Endodermal cell (in vitro differentiated cells): ENCODE measurements around the gene SEC16A. TPM values are rescaled to one million over a fixed set of nuclear protein-coding genes. Genes with fewer than 3 reads are reported as not detected.

Source experiments
- DNase-seq: peaks from one replicate; pipeline ENCODE4 v3.0.0-alpha.2; 2017
- H3K27ac ChIP-seq: 2 replicates; pipeline ENCODE4 v1.5.1; 2013; ENCODE audit warnings: mild to moderate bottlenecking, low read depth, low read length, moderate library complexity
- H3K27me3 ChIP-seq: 2 replicates; pipeline ENCODE4 v1.6.1; 2013; ENCODE audit warnings: mild to moderate bottlenecking, low read length, moderate library complexity; ENCODE audit not compliant: insufficient read depth, control insufficient read depth, poor library complexity, severe bottlenecking
- H3K36me3 ChIP-seq: 2 replicates; pipeline ENCODE4 v1.7.0; 2013; ENCODE audit warnings: mild to moderate bottlenecking, low read length, moderate library complexity; ENCODE audit not compliant: control insufficient read depth, insufficient read depth
- H3K4me1 ChIP-seq: one replicate; pipeline ENCODE4 v1.7.0; 2013; ENCODE audit warnings: low read length; ENCODE audit not compliant: control insufficient read depth, insufficient read depth
- H3K4me3 ChIP-seq: 2 replicates; pipeline ENCODE4 v1.5.1; 2013; ENCODE audit warnings: mild to moderate bottlenecking, low read length, moderate library complexity
- H3K9ac ChIP-seq: 2 replicates; pipeline ENCODE4 v1.6.1; 2013; ENCODE audit warnings: mild to moderate bottlenecking, low read length, moderate library complexity; ENCODE audit not compliant: poor library complexity, severe bottlenecking; ENCODE audit errors: extremely low read depth
- H3K9me3 ChIP-seq: 2 replicates; pipeline ENCODE4 v1.6.1; 2013; ENCODE audit warnings: mild to moderate bottlenecking, low read length, moderate library complexity; ENCODE audit not compliant: control insufficient read depth
- H3K27ac Mint-ChIP-seq: 2 replicates; pipeline ENCODE4 v1.8.0; 2020; ENCODE audit warnings: mixed read lengths
- H3K27me3 Mint-ChIP-seq: 2 replicates; pipeline ENCODE4 v1.8.0; 2021; ENCODE audit warnings: mild to moderate bottlenecking, mixed read lengths; ENCODE audit not compliant: insufficient read depth
- H3K36me3 Mint-ChIP-seq: 2 replicates; pipeline ENCODE4 v1.8.0; 2020; ENCODE audit warnings: low read depth, mixed read lengths
- H3K4me1 Mint-ChIP-seq: 2 replicates; pipeline ENCODE4 v1.8.0; 2020; ENCODE audit warnings: mixed read lengths
- H3K4me3 Mint-ChIP-seq: 2 replicates; pipeline ENCODE4 v1.8.0; 2020; ENCODE audit warnings: mild to moderate bottlenecking, moderate library complexity, mixed read lengths
- H3K9me3 Mint-ChIP-seq: 2 replicates; pipeline ENCODE4 v1.8.0; 2020; ENCODE audit warnings: mild to moderate bottlenecking, mixed read lengths
- WGBS, 2 experiments: methylation state at CpG; one replicate each; pipeline versions ENCODE4 v1.1.5 to v1.1.7; 2013; ENCODE audit warnings: missing lambda C conversion rate in 2 of 2, mixed read lengths in 1 of 2; ENCODE audit not compliant: insufficient coverage in 1 of 2, insufficient read length in 1 of 2; 5-methylcytosine and 5-hydroxymethylcytosine counted together
- total RNA-seq, 2 donors: library from RNA; stranded (reverse); fragmentation: NEBNext Ultra II Directional in 1 of 2; extraction: Animal tissue kit (Norgen Biotek cat#: 25700) in 1 of 2; gene quantifications; 2 replicates in 1 of 2; 3 replicates in 1 of 2; pipeline ENCODE4 v1.2.1, GENCODE V29; 2021
- TF ChIP-seq, protein P1 (sequence below): fragments of 200-600 bp; sonication (generic); conservative IDR thresholded peaks from 2 replicates; pipeline ENCODE4 v1.5.0; 2021; ENCODE audit warnings: antibody characterized with exemption, mild to moderate bottlenecking

The SEC16A gene
- total RNA-seq, 2 donors from 2014 or later: 54.6 to 60.7 TPM

DNA sequence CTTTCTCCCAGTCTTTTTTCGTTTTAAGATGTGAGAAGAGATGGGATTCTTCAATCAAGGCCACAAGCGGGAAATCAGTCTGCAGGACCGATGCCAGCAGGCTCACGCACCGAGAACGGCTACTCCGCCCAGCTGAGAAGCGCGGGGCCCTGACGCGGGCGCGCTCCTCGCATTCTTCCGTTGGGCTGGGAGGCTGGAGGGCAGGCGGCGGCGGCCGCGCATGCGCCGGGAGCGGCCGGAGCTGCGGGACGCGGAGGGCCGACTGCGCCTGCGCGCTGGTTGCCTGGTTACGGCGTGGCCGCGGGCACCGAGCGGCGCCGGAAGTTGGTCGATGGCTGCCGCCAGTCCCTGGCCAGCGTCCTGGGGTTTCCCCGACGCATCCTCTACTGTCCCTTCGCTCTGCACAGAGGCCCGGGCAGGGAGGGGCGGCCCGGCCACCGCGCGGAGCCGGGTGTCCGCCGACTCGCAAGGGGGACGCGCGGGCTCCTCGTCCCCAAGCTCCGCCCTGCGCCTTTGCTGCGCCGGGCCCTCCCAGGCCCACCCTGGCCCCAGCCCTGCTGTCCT is 831 bp upstream of the SEC16A start:
- DNase-seq: peak; percentile 97
- Histone ChIP-seq H3K36me3 (peaks cover 13% of the 10 kb centered on the region), H3K9ac (peak overlapping the region; percentile 97), H3K27ac (peak overlapping the region; percentile 100), H3K27me3 (peaks cover 14% of the 10 kb centered on the region), H3K9me3 (no peaks in the 10 kb centered on the region), H3K4me1 (peaks cover 4% of the 10 kb centered on the region), H3K4me3 (peak overlapping the region; percentile 86)
- H3K4me1 Mint-ChIP-seq: peaks cover 17% of the 10 kb centered on the region
- H3K4me3 Mint-ChIP-seq: peak overlapping the region; percentile 88
- H3K27me3 Mint-ChIP-seq: peaks cover 16% of the 10 kb centered on the region
- WGBS, 2 experiments: 2 to 4% methylated on average over 47 to 63 of the region's 63 CpGs
- H3K27ac Mint-ChIP-seq: peak overlapping the region; percentile 98
- peaks cover 11% of the 10 kb centered on the region for H3K36me3 Mint-ChIP-seq
- TF ChIP-seq, protein P1, sequence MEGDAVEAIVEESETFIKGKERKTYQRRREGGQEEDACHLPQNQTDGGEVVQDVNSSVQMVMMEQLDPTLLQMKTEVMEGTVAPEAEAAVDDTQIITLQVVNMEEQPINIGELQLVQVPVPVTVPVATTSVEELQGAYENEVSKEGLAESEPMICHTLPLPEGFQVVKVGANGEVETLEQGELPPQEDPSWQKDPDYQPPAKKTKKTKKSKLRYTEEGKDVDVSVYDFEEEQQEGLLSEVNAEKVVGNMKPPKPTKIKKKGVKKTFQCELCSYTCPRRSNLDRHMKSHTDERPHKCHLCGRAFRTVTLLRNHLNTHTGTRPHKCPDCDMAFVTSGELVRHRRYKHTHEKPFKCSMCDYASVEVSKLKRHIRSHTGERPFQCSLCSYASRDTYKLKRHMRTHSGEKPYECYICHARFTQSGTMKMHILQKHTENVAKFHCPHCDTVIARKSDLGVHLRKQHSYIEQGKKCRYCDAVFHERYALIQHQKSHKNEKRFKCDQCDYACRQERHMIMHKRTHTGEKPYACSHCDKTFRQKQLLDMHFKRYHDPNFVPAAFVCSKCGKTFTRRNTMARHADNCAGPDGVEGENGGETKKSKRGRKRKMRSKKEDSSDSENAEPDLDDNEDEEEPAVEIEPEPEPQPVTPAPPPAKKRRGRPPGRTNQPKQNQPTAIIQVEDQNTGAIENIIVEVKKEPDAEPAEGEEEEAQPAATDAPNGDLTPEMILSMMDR: no peak
- no peaks in the 10 kb centered on the region for H3K9me3 Mint-ChIP-seq

DNA sequence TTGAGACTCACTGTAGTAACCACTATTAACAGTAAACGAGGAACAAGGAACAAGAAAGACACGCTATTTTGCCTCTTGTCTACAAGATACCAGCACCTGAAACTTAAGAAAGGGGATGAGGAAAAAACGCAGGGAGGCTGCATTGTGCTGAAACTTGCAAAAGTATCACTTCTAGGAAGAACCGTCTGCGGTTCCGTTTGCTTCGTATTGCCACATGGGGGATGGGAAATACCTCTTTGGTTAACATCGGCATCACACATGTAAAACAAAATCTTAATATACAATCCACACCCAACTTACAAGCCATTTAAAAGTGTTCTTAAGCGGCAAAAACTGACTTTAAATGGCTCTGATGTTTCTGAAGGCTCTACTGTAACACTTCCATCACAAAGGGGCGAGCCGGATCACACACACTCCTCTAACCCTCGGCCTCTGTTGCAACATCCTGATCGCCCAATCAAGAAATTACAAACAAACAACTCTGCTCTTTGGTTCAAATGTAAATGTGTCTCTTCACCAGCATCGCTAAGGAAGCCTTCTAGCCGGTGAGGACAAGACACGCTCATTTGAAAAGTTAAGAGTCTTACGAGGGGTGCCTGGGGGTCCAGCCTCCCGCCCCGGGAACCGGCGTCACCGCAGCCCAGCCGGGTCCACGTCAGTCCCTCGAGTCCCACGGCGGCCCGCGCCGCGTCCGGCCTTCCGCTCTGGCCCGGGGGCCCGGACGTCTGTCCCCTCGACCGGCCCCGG is 621 bp downstream of the SEC16A start:
- peaks cover 1% of the 10 kb centered on the region for H3K27me3 ChIP-seq
- Mint-ChIP-seq H3K4me3 (peak overlapping the region; percentile 88), H3K36me3 (peaks cover 22% of the 10 kb centered on the region), H3K9me3 (no peaks in the 10 kb centered on the region), H3K27ac (peak overlapping the region; percentile 97), H3K27me3 (peaks cover 4% of the 10 kb centered on the region), H3K4me1 (peaks cover 17% of the 10 kb centered on the region)
- peaks cover 4% of the 10 kb centered on the region for H3K4me1 ChIP-seq
- H3K4me3 ChIP-seq: peak overlapping the region; percentile 91
- H3K27ac ChIP-seq: peak overlapping the region; percentile 97
- 1 to 3% methylated on average over 23 to 39 of the region's 39 CpGs for WGBS, 2 experiments
- no peaks in the 10 kb centered on the region for H3K9me3 ChIP-seq
- H3K36me3 ChIP-seq: peaks cover 26% of the 10 kb centered on the region
- peak overlapping the region; percentile 99 for H3K9ac ChIP-seq
- TF ChIP-seq, protein P1: no peak
- DNase-seq: no peak

- 65 to 69% methylated on average over 3 to 5 of the region's 5 CpGs for WGBS, 2 experiments
- H3K27ac Mint-ChIP-seq: peak overlapping the region; percentile 97
- peak overlapping the region; percentile 88 for H3K4me3 Mint-ChIP-seq
Observed at GRCh38 chr9:136481558-136481957, 1.3 kb downstream of the SEC16A start.

More at GRCh38 chr9:136481558-136481957, 1.3 kb downstream of the SEC16A start:
- Histone ChIP-seq H3K9ac (peak overlapping the region; percentile 99), H3K27ac (no peak overlapping the region), H3K9me3 (no peaks in the 10 kb centered on the region), H3K27me3 (no peaks in the 10 kb centered on the region), H3K36me3 (peaks cover 33% of the 10 kb centered on the region), H3K4me3 (peak overlapping the region; percentile 91), H3K4me1 (peaks cover 4% of the 10 kb centered on the region)
- peaks cover 29% of the 10 kb centered on the region for H3K36me3 Mint-ChIP-seq
- no peak for DNase-seq
- TF ChIP-seq, protein P1: no peak
- H3K27me3 Mint-ChIP-seq: no peaks in the 10 kb centered on the region
- H3K9me3 Mint-ChIP-seq: no peaks in the 10 kb centered on the region
- peaks cover 17% of the 10 kb centered on the region for H3K4me1 Mint-ChIP-seq
